A549 (cell line): ENCODE measurements around the gene GATA3. TPM values are rescaled to one million over a fixed set of nuclear protein-coding genes. Genes with fewer than 3 reads are reported as not detected.

ENCODE experiments used
- ATAC-seq, 2 experiments: fragments of 200-7000 bp in 1 of 2; fragments of >200 bp in 1 of 2; cut with Nextera tagmentation in 1 of 2; cut with Tn5 transposase in 1 of 2; 3 replicates each; pipeline versions ENCODE4 v1.8.0 to v1.9.1; 2018 to 2020; ENCODE audit warnings: mild to moderate bottlenecking in 1 of 2, moderate library complexity in 1 of 2
- CTCF ChIA-PET: fragments of 300-600 bp; sonication (Branson Sonifier 250); formaldehyde crosslinking; extraction: SDS; loops from one replicate; lab custom pipeline; 2021; ENCODE audit warnings: antibody characterized with exemption, inconsistent platforms; lab: Yijun Ruan, JAX
- POLR2A ChIA-PET: fragments of 350-600 bp; formaldehyde crosslinking; extraction: SDS; loops from one replicate; lab custom pipeline; 2021; ENCODE audit warnings: antibody characterized with exemption, inconsistent platforms; lab: Yijun Ruan, JAX
- DNase-seq, 2 experiments: peaks; one replicate each; pipeline versions ENCODE4 v3.0.0 to v3.0.0-alpha.2; 2011 to 2016; ENCODE audit warnings: low read depth in 1 of 2, low spot score in 1 of 2
- FAIRE-seq: peaks from 2 replicates; lab custom pipeline; 2011; peaks lifted over from hg19 to GRCh38; lab: Jason Lieb, UNC
- H3K27ac ChIP-seq, 2 experiments: fragments of >200 bp; sonication (Bioruptor Twin); formaldehyde crosslinking; 3 replicates each; pipeline ENCODE4 v1.5.1; 2016 to 2017
- H3K4me1 ChIP-seq: fragments of >200 bp; sonication (Bioruptor Twin); formaldehyde crosslinking; 3 replicates; pipeline ENCODE4 v1.6.1; 2016
- H3K4me2 ChIP-seq: fragments of >200 bp; sonication (Bioruptor Twin); formaldehyde crosslinking; 3 replicates; pipeline ENCODE4 v1.6.1; 2016
- H3K4me3 ChIP-seq: fragments of >200 bp; sonication (Bioruptor Twin); formaldehyde crosslinking; 3 replicates; pipeline ENCODE4 v1.5.1; 2016
- H3K9me3 ChIP-seq: fragments of >200 bp; sonication (Bioruptor Twin); formaldehyde crosslinking; 3 replicates; pipeline ENCODE4 v1.6.1; 2016
- BHLHE40 ChIP-seq: IDR thresholded peaks from 2 replicates; pipeline ENCODE4 v1.6.1; 2012; ENCODE audit warnings: low read depth, low read length, inconsistent platforms
- CBX2 ChIP-seq: fragments of 200-600 bp; sonication (generic); IDR thresholded peaks from 2 replicates; pipeline ENCODE4 v1.6.1; 2016; ENCODE audit warnings: low read depth, mild to moderate bottlenecking, borderline replicate concordance
- CEBPB ChIP-seq, 2 experiments: fragments of >200 bp in 1 of 2; sonication (Bioruptor Twin) in 1 of 2; formaldehyde crosslinking in 1 of 2; IDR thresholded peaks; 2 replicates each; pipeline ENCODE4 v1.6.1; 2012 to 2016
- CHD4 ChIP-seq: fragments of 200-600 bp; sonication (generic); IDR thresholded peaks from 2 replicates; pipeline ENCODE4 v1.6.1; 2016; ENCODE audit warnings: antibody characterized with exemption, mild to moderate bottlenecking, borderline replicate concordance
- EP300 ChIP-seq, 2 experiments: fragments of >200 bp; sonication (Bioruptor Twin); formaldehyde crosslinking; IDR thresholded peaks; 2 replicates in 1 of 2; 3 replicates in 1 of 2; pipeline ENCODE4 v1.6.1; 2016 to 2017
- FOSL2 ChIP-seq, 2 experiments: fragments of 450-650 bp in 1 of 2; fragments of >200 bp in 1 of 2; sonication (Bioruptor Twin) in 1 of 2; formaldehyde crosslinking; IDR thresholded peaks; 2 replicates each; pipeline versions ENCODE4 v1.5.0 to v1.6.1; 2016 to 2020; ENCODE audit warnings: mild to moderate bottlenecking in 1 of 2, moderate library complexity in 1 of 2
- HDAC2 ChIP-seq: fragments of 200-600 bp; sonication (generic); IDR thresholded peaks from 2 replicates; pipeline ENCODE4 v1.6.1; 2016
- HOXA7 ChIP-seq: fragments of 250-450 bp; sonication (Bioruptor Pico); IDR thresholded peaks from 2 replicates; pipeline ENCODE4 v1.5.0; 2020; ENCODE audit warnings: mild to moderate bottlenecking, moderate library complexity
- HOXB13 ChIP-seq: fragments of 250-450 bp; sonication (Bioruptor Pico); IDR thresholded peaks from 2 replicates; pipeline ENCODE4 v1.5.0; 2020; ENCODE audit warnings: low read depth, mild to moderate bottlenecking, moderate library complexity
- JUN ChIP-seq, 2 experiments: fragments of >200 bp; sonication (Bioruptor Twin); formaldehyde crosslinking; IDR thresholded peaks; 2 replicates in 1 of 2; 3 replicates in 1 of 2; pipeline ENCODE4 v1.6.1; 2016 to 2017
- KDM1A ChIP-seq: fragments of 200-600 bp; sonication (generic); IDR thresholded peaks from 2 replicates; pipeline ENCODE4 v1.6.1; 2016; ENCODE audit warnings: low read depth, mild to moderate bottlenecking
- KDM5A ChIP-seq: fragments of 200-600 bp; sonication (generic); IDR thresholded peaks from 2 replicates; pipeline ENCODE4 v1.6.1; 2016; ENCODE audit warnings: antibody characterized with exemption, mild to moderate bottlenecking
- NFE2L2 ChIP-seq: fragments of 150-350 bp; conservative IDR thresholded peaks from 2 replicates; pipeline ENCODE4 v1.6.1; 2014; ENCODE audit warnings: low read length
- NR3C1 ChIP-seq: fragments of >200 bp; sonication (Bioruptor Twin); formaldehyde crosslinking; IDR thresholded peaks from 3 replicates; pipeline ENCODE4 v1.6.1; 2017
- RAD21 ChIP-seq, 2 experiments: fragments of >200 bp in 1 of 2; sonication (Bioruptor Twin) in 1 of 2; formaldehyde crosslinking in 1 of 2; IDR thresholded peaks in 1 of 2; conservative IDR thresholded peaks in 1 of 2; 2 replicates in 1 of 2; 3 replicates in 1 of 2; pipeline ENCODE4 v1.6.1; 2012 to 2018; ENCODE audit warnings: inconsistent platforms in 1 of 2
- RARB ChIP-seq: fragments of 250-450 bp; sonication (Bioruptor Pico); IDR thresholded peaks from 2 replicates; pipeline ENCODE4 v1.8.0; 2021; ENCODE audit warnings: mild to moderate bottlenecking, moderate library complexity
- SMC3 ChIP-seq: fragments of >200 bp; sonication (Bioruptor Twin); formaldehyde crosslinking; IDR thresholded peaks from 3 replicates; pipeline ENCODE4 v1.6.1; 2018; ENCODE audit warnings: inconsistent platforms
- TFCP2L1 ChIP-seq: fragments of 250-450 bp; sonication (Bioruptor Pico); IDR thresholded peaks from 2 replicates; pipeline ENCODE4 v1.5.0; 2021; ENCODE audit warnings: mild to moderate bottlenecking
- TP53 ChIP-seq: fragments of 250-450 bp; sonication (Bioruptor Pico); IDR thresholded peaks from 2 replicates; pipeline ENCODE4 v1.5.0; 2021; ENCODE audit warnings: mild to moderate bottlenecking, moderate library complexity
- ZC3H11A ChIP-seq: fragments of 450-650 bp; IDR thresholded peaks from 2 replicates; pipeline ENCODE4 v1.6.1; 2014; ENCODE audit warnings: antibody characterized with exemption, mild to moderate bottlenecking
- ZFP36 ChIP-seq: fragments of 450-650 bp; IDR thresholded peaks from 2 replicates; pipeline ENCODE4 v1.6.1; 2014; ENCODE audit warnings: borderline replicate concordance; ENCODE audit not compliant: partially characterized antibody
- WGBS: methylation state at CpG from one replicate; pipeline ENCODE4 v1.1.6; 2017; ENCODE audit errors: missing lambda C conversion rate; 5-methylcytosine and 5-hydroxymethylcytosine counted together
- polyA plus RNA-seq, 4 experiments: library from polyadenylated mRNA; depleted of rRNA in 3 of 4; stranded (reverse); fragments of >200 nt; fragmentation: RNase III in 1 of 4; extraction: RNeasy Plus Mini Kit Qiagen cat#74134 plus additional on column Dnase treatment in 1 of 4; gene quantifications; 2 replicates in 3 of 4; 3 replicates in 1 of 4; pipeline ENCODE4 v1.2.3, GENCODE V29; 2011 to 2017
- TF ChIP-seq, protein P1 (sequence below): IDR thresholded peaks from 2 replicates; pipeline ENCODE4 v1.6.1; 2012; ENCODE audit warnings: low read depth, borderline replicate concordance
- TF ChIP-seq, protein P2 (sequence below): fragments of >200 bp; sonication (Bioruptor Twin); formaldehyde crosslinking; IDR thresholded peaks from 2 replicates; pipeline ENCODE4 v1.6.1; 2016
- TF ChIP-seq, protein P3 (sequence below): fragments of 200-600 bp; sonication (generic); IDR thresholded peaks from 2 replicates; pipeline ENCODE4 v1.6.1; 2016; ENCODE audit warnings: antibody characterized with exemption, mild to moderate bottlenecking, moderate library complexity
- TF ChIP-seq, protein P4 (sequence below): fragments of >200 bp; sonication (Bioruptor Twin); formaldehyde crosslinking; IDR thresholded peaks from 3 replicates; pipeline ENCODE4 v1.5.1; 2016

GATA3 gene
- polyA plus RNA-seq, 2 of the 4 experiments (the other 2 are of a cell fraction): 1.3 to 3.5 TPM

DNA sequence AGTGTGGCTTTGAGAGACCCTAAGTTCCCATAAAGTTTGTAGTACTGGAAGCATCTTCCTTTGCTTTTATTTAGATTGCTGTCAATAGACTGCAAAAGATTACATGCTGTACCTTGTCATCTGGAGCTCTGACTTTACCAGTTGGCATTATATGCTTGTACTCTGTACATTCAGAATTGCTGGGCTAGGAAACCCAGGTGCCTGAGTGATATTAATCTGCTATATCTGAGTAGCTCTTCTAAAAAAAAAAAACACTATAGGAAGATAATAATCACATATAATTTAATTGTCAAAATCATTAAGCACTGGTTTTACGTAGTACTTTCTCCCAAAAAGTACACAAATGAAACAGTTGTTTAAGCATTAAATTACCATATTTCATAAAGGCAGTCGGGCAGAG, 12.3 kb downstream of the GATA3 start:
- no peak for TF ChIP-seq CBX2
- no peak for TF ChIP-seq RAD21 (conservative IDR thresholded peaks at IDR 0.05 in 1 of 2, IDR thresholded peaks at IDR 0.05 in 1 of 2)
- TF ChIP-seq NFE2L2: no peak
- no peak for TF ChIP-seq HOXB13 (CRISPR knock-in tag)
- no peak for TF ChIP-seq HDAC2
- TF ChIP-seq, protein P1, sequence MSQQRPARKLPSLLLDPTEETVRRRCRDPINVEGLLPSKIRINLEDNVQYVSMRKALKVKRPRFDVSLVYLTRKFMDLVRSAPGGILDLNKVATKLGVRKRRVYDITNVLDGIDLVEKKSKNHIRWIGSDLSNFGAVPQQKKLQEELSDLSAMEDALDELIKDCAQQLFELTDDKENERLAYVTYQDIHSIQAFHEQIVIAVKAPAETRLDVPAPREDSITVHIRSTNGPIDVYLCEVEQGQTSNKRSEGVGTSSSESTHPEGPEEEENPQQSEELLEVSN: no peak
- TF ChIP-seq SMC3: no peak
- no peak for TF ChIP-seq BHLHE40
- TF ChIP-seq JUN (IDR thresholded peaks at IDR 0.05): no peak
- no peak for TF ChIP-seq ZC3H11A
- no peak for TF ChIP-seq NR3C1
- TF ChIP-seq EP300 (IDR thresholded peaks at IDR 0.05): no peak
- TF ChIP-seq HOXA7 (CRISPR knock-in tag): no peak
- TF ChIP-seq, protein P2, sequence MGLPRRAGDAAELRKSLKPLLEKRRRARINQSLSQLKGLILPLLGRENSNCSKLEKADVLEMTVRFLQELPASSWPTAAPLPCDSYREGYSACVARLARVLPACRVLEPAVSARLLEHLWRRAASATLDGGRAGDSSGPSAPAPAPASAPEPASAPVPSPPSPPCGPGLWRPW: no peak
- TF ChIP-seq, protein P3, sequence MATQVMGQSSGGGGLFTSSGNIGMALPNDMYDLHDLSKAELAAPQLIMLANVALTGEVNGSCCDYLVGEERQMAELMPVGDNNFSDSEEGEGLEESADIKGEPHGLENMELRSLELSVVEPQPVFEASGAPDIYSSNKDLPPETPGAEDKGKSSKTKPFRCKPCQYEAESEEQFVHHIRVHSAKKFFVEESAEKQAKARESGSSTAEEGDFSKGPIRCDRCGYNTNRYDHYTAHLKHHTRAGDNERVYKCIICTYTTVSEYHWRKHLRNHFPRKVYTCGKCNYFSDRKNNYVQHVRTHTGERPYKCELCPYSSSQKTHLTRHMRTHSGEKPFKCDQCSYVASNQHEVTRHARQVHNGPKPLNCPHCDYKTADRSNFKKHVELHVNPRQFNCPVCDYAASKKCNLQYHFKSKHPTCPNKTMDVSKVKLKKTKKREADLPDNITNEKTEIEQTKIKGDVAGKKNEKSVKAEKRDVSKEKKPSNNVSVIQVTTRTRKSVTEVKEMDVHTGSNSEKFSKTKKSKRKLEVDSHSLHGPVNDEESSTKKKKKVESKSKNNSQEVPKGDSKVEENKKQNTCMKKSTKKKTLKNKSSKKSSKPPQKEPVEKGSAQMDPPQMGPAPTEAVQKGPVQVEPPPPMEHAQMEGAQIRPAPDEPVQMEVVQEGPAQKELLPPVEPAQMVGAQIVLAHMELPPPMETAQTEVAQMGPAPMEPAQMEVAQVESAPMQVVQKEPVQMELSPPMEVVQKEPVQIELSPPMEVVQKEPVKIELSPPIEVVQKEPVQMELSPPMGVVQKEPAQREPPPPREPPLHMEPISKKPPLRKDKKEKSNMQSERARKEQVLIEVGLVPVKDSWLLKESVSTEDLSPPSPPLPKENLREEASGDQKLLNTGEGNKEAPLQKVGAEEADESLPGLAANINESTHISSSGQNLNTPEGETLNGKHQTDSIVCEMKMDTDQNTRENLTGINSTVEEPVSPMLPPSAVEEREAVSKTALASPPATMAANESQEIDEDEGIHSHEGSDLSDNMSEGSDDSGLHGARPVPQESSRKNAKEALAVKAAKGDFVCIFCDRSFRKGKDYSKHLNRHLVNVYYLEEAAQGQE: no peak
- TF ChIP-seq, protein P4, sequence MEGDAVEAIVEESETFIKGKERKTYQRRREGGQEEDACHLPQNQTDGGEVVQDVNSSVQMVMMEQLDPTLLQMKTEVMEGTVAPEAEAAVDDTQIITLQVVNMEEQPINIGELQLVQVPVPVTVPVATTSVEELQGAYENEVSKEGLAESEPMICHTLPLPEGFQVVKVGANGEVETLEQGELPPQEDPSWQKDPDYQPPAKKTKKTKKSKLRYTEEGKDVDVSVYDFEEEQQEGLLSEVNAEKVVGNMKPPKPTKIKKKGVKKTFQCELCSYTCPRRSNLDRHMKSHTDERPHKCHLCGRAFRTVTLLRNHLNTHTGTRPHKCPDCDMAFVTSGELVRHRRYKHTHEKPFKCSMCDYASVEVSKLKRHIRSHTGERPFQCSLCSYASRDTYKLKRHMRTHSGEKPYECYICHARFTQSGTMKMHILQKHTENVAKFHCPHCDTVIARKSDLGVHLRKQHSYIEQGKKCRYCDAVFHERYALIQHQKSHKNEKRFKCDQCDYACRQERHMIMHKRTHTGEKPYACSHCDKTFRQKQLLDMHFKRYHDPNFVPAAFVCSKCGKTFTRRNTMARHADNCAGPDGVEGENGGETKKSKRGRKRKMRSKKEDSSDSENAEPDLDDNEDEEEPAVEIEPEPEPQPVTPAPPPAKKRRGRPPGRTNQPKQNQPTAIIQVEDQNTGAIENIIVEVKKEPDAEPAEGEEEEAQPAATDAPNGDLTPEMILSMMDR: no peak
- TF ChIP-seq ZFP36: no peak
- TF ChIP-seq FOSL2 (IDR thresholded peaks at IDR 0.05): no peak
- no peak for TF ChIP-seq FOSL2 (CRISPR knock-in tag; IDR thresholded peaks at IDR 0.05)
- TF ChIP-seq KDM1A: no peak
- TF ChIP-seq KDM5A: no peak
- Histone ChIP-seq H3K4me3 (no peak overlapping the region), H3K4me1 (peaks cover 9% of the 10 kb centered on the region), H3K27ac (no peak overlapping the region), H3K4me2 (no peak overlapping the region), H3K9me3 (no peaks in the 10 kb centered on the region)
- FAIRE-seq (no peak), ATAC-seq (no peak), DNase-seq (no peak)
- 93% methylated on average over 2 of the region's 2 CpGs for WGBS
- ChIA-PET CTCF (interaction anchor here (0.6 to 1.3 kb wide), 2 partner anchors 136 to 250 kb away, joined by 3 read pairs; no protein-coding TSS in a partner anchor), POLR2A (no interaction called here)

DNA sequence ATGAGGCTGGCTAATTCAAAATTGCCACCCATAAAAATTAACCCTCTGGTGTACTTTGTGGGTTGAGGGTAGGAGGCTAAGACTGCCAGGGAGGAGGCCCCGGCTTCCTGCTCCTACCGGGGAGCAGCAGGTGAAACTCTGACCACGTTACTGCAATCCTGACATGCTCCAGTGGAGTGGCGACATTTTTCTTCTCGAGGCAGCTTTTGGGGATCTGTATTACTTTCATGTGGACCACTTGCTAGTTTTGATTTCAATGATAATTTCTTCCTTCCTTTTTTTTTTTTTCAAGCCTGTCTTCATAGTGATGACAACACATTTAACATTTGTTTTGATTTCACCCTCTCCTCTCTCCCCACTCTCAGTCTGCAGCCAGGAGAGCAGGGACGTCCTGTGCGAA, 14.6 kb downstream of the GATA3 start:
- H3K27ac ChIP-seq: no peak overlapping the region
- no peak overlapping the region for H3K4me3 ChIP-seq
- FAIRE-seq: no peak
- POLR2A ChIA-PET: no interaction called here
- TF ChIP-seq CHD4 (no peak), CBX2 (no peak), CEBPB (IDR thresholded peaks at IDR 0.05) (no peak), TFCP2L1 (no peak), RARB (CRISPR knock-in tag) (no peak), TP53 (CRISPR knock-in tag) (no peak)
- TF ChIP-seq, protein P2: no peak
- no peak overlapping the region for H3K4me2 ChIP-seq
- H3K4me1 ChIP-seq: peaks cover 9% of the 10 kb centered on the region
- no peak for ATAC-seq
- CTCF ChIA-PET: interaction anchor here (1.0 kb wide), 1 partner anchor 8 kb away, joined by 3 read pairs; no protein-coding TSS in a partner anchor
- no peaks in the 10 kb centered on the region for H3K9me3 ChIP-seq
- 96% methylated on average over 7 of the region's 7 CpGs for WGBS
- no peak for DNase-seq
